NCI-H187 (cell line): ENCODE measurements around the gene OTOP2.

ENCODE experiments used
- DNase-seq, 2 experiments: peaks; one replicate each; lab custom pipeline; 2025; lab: John Stamatoyannopoulos, UW

Gene OTOP2

GRCh38 chr17:74923538-74924249 is 379 bp upstream of the OTOP2 start:
- DNase-seq = peak in 1 of 2 experiments; percentile 8

GRCh38 chr17:74925242-74925641 is 1.2 kb downstream of the OTOP2 start:
- no peak for DNase-seq

GRCh38 chr17:74928786-74929185 is 4.7 kb downstream of the OTOP2 start:
- no peak for DNase-seq

DNA sequence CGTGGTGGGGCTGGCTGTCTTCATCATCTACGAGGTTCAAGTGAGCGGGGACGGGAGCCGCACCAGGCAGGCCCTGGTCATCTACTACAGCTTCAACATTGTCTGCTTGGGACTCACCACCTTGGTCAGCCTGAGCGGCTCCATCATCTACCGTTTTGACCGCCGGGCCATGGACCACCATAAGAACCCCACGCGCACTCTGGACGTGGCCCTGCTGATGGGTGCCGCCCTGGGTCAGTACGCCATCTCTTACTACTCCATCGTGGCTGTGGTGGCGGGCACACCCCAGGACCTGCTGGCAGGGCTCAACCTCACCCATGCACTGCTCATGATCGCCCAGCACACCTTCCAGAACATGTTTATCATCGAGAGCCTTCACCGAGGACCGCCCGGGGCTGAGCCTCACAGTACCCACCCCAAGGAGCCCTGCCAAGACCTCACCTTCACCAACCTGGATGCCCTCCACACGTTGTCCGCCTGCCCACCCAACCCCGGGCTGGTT is 6.5 kb downstream of the OTOP2 start:
- DNase-seq = no peak

GRCh38 chr17:74935048-74935447 is 11.0 kb downstream of the OTOP2 start:
- DNase-seq = no peak

DNA sequence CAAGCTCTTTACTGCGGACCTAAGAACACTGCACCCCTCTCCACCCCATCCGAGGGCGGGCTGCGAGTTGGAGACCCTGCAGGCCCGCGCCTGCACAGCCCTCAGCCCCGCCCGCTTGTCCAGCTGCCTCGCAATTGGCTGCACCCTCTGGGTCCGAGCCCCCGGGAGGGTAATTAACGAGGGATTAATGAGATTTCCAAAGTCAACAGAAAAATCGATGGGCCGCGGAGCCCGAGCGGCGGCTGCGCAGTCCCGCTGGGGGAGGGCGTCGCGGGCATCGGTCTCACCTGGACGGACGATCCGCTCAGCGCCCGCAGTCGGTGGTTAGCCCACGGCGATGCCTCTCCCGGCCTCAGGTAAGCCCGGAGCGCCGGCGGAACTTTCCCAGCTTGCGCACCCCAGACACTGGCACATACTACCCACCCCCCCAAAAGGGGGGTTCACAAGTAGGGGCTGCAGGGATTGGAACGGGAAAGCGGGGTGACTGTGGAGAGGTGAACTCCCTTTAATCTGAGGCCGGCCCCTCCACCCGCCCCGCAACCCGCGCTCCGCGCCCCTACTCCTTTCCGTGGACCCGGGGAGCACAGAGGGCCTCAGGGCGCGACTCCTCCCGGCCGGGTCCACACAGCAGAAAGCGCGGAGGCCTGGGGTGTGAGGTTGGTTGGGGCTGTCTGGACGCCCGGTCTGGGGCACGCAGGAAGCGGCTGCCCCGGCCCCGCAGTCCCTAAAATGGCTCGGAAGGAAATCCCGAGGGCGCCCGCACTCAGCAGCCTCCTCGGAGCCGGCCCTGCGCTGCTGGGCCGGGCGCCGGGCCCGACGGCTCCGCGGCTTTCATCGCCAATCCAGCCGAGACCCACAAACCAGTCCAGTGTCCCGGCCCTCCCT is 11.8 kb downstream of the OTOP2 start, which contains the start of gene OTOP3:
TSS of gene OTOP3 (plus strand) at position 314 of the 885 bp plus-strand sequence. CDS start at position 338, 24 bp downstream.
- no peak for DNase-seq

DNA sequence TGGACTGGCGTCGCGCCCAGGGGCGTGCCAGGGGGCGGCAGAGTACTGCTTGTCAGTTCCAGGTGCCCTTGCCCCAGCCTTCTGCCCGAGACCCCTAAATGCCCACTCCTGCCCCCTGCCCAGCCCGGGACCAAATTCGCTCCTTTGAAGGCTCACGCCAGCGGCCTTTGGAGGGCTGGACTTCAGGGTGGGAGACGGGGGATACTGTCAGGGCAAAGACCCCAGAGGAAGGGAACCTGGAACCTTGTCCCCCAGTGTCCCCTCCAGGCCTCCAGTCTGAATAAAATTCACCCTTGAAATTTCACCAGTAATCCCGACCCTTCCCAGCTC is 12.4 kb downstream of the OTOP2 start:
- DNase-seq = no peak

DNA sequence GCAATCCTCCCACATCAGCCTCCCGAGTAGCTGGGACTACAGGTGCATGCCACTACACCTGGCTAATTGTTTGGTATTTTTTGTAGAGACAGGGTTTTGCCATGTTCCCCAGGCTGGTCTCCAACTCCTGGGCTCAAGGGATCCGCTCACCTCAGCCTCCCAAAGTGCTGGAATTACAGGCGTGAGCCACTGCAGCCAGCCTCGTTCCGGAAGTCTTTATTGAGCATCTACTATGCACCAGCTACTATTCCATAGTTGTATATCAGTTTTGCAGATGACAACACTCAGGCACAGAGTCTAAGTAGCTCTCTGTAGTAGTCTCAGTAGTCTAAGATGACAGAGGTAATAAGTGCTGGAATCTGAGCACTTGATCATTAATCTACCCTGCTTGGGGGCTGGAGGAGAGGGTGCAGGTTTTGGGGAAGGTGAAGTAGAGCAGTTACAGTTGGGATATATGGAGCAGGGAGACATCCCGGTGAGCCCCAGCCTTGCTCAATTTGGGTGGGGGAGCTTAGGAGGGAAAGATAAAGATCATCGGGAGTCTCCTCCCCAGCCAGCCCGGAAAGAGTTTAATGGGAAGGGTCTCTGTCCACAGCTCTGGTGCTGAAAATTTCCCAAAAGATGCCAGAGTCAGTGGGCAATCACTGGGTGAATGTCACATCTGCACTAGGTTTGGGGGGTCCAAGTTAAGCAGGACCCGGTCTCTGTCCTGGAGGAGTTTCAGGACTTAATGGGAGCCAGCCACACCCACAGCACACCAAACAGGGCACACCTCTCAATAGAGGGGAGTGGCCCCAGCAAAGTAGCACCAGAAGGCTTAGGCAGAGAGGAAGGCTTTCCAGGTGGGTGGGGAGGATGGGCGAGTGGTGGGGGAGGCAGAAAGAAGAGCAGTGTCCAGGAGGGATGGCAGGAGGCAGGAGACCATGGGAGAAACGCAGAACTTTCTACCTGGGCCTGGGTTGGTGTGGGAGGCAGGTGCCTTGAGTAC is 13.3 kb downstream of the OTOP2 start:
- no peak for DNase-seq

GRCh38 chr17:74938194-74938950 is 14.3 kb downstream of the OTOP2 start:
- DNase-seq = no peak

GRCh38 chr17:74939534-74939933 is 15.5 kb downstream of the OTOP2 start:
- no peak for DNase-seq

DNA sequence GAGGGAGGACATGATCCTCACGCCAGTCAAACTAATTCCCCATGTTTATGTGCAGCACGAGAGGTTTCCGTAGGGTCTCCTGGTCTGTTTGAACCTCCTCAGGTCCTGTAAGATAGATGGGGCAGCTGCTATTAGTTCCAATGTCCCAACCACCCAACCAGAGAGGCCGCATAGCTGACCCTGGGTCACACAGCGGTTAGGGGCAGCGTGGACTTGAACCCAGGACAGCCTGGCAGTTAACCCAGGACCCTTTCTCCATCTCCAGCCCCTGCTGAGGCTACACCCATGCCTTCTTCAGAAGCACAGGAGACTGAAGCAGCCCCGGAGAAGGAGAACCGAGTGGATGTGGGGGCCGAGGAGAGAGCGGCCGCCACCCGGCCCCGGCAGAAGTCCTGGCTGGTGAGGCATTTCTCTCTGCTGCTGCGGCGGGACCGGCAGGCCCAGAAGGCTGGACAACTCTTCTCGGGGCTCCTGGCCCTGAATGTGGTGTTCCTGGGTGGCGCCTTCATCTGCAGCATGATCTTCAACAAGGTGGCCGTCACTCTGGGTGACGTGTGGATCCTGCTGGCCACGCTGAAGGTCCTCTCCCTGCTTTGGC is 17.2 kb downstream of the OTOP2 start:
- no peak for DNase-seq

- DNase-seq = no peak
These were observed 19.9 kb downstream of the OTOP2 start for GRCh38 chr17:74943808-74944522.

DNA sequence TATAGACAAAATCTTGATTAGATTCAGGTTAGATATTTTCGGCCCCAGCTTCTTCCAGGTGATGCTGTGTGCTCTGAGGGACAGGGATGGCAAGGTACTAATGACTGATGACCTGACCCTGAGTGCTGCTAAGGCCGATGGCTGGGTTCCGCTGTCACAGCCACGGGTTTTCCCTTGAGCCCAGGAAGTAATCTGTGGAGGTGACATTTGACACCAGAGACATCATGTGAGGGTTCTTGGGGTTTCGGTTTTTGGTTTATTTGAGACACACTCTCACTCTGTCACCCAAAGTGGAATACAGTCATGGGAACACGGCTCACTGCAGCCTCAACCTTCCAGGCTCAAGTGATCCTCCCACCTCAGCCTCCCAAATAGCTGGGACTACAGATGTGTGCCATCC is 21.5 kb downstream of the OTOP2 start:
- DNase-seq = no peak

DNA sequence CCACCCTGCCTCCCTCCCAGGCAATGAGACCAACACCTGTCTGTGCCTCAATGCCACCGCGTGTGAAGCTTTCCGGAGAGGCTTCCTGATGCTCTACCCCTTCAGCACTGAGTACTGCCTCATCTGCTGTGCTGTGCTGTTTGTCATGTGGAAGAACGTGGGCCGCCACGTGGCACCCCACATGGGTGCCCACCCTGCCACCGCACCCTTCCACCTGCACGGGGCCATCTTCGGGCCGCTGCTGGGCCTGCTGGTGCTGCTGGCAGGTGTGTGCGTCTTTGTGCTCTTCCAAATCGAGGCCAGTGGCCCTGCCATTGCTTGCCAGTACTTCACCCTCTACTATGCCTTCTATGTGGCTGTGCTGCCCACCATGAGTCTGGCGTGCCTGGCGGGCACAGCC is 22.6 kb downstream of the OTOP2 start:
- no peak for DNase-seq

GRCh38 chr17:74947041-74947754 is 23.1 kb downstream of the OTOP2 start:
- DNase-seq = no peak

- no peak for DNase-seq
These were observed 25.5 kb downstream of the OTOP2 start for GRCh38 chr17:74949455-74950115.

- DNase-seq = no peak
These were observed 26.1 kb downstream of the OTOP2 start for GRCh38 chr17:74950207-74950606.

DNA sequence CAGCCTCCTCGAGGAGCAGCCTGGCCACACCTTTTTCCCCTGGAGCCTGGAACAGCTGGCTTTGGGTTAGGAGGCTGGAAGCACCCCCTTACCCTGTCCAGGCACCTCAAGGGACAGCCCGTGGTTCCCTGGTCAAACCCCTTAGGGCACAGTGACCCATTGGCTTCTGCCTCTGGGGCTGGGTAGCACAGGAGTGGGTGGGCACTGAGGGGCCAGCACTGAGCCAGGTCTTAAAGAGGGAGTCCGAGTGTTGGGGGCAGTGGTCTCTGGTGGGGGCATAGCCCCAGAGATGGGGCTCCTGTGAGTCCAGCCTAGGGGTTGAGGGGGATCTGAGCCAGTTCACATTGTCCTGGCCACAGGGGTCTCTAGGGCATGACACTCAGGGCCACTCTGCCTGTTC is 27.0 kb downstream of the OTOP2 start:
- no peak for DNase-seq
